HG02981 (cell line): ENCODE data around the gene MKI67.

Experiments
- ATAC-seq: cut with Tn5 transposase; IDR thresholded peaks from one replicate; pipeline ENCODE4 v1.9.1; 2021; ENCODE audit warnings: mild to moderate bottlenecking, moderate library complexity; ENCODE audit not compliant: unreplicated experiment

Gene MKI67

GRCh38 chr10:128084991-128085390 is 41.2 kb downstream of the MKI67 start:
- no peak for ATAC-seq

- no peak for ATAC-seq
These were observed 41.9 kb downstream of the MKI67 start for GRCh38 chr10:128084364-128084763.

- no peak for ATAC-seq
These were observed 42.9 kb downstream of the MKI67 start for GRCh38 chr10:128083191-128083895.

- ATAC-seq = no peak
These were observed 44.5 kb downstream of the MKI67 start for GRCh38 chr10:128081720-128082119.

- no peak for ATAC-seq
These were observed 45.0 kb downstream of the MKI67 start for GRCh38 chr10:128081222-128081621.

- no peak for ATAC-seq
These were observed 45.6 kb downstream of the MKI67 start for GRCh38 chr10:128080641-128081040.

GRCh38 chr10:128080231-128080630 is 46.0 kb downstream of the MKI67 start:
- ATAC-seq = no peak

GRCh38 chr10:128078136-128078969 is 47.9 kb downstream of the MKI67 start:
- ATAC-seq = no peak

- ATAC-seq = no peak
These were observed 48.9 kb downstream of the MKI67 start for GRCh38 chr10:128077155-128077875.

GRCh38 chr10:128074589-128074988 is 51.6 kb downstream of the MKI67 start:
- ATAC-seq = no peak

- no peak for ATAC-seq
These were observed 52.3 kb downstream of the MKI67 start for GRCh38 chr10:128073890-128074289.

- no peak for ATAC-seq
These were observed 53.1 kb downstream of the MKI67 start for GRCh38 chr10:128072941-128073645.

- no peak for ATAC-seq
These were observed 54.2 kb downstream of the MKI67 start for GRCh38 chr10:128072046-128072445.

GRCh38 chr10:128071417-128071782 is 54.8 kb downstream of the MKI67 start:
- no peak for ATAC-seq

GRCh38 chr10:128070721-128071416 is 55.4 kb downstream of the MKI67 start:
- no peak for ATAC-seq

GRCh38 chr10:128070161-128070560 is 56.1 kb downstream of the MKI67 start:
- no peak for ATAC-seq

GRCh38 chr10:128069351-128070051 is 56.7 kb downstream of the MKI67 start:
- ATAC-seq = peak; percentile 36

- no peak for ATAC-seq
These were observed 57.6 kb downstream of the MKI67 start for GRCh38 chr10:128068398-128069285.
